Measurements from ENCODE around the gene C9orf152. TPM values are rescaled to one million over a fixed set of nuclear protein-coding genes. Genes with fewer than 3 reads are reported as not detected.
A peak's percentile ranks its signal among the peaks of the same experiment; 100 is the strongest.

C9orf152 gene
- total and polyA plus RNA-seq, 2 of the 13 experiments (the other 11 are each of a cell fraction or from before 2014, with no cell fraction given), result 0.24 to 0.48 TPM

DNA sequence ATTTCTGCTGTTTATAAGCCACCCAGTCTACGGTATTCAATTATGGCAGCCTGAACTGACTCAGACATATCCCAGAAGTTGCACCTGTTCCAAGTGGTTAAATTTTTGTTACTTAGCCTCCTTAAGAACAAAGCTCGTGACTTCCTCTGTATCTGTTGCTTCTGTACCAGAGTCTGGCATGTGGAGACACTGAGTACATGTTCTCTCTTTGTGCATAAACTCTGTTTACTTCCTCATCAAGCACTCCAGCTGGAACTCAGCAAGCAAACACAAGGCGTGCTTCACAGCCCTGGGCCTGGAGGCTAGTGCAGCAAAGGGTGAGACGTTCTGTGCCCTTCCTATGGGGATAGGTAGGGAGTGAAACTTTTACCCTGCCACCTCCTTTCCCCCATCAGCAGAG is 19.0 kb downstream of the C9orf152 start (continued):
- no peak for TF ChIP-seq NFKB2 (CRISPR knock-in tag; IDR thresholded peaks at IDR 0.05; ENCODE audit: borderline replicate concordance)
- TF ChIP-seq SMC3 (IDR thresholded peaks at IDR 0.05; ENCODE audit: low read length), result no peak
- no peak for TF ChIP-seq ZMYM2 (CRISPR knock-in tag; IDR thresholded peaks at IDR 0.05)
- no peak for TF ChIP-seq MAZ (IDR thresholded peaks at IDR 0.05; ENCODE audit: borderline replicate concordance, low read depth, low read length)
- TF ChIP-seq MAZ (CRISPR knock-in tag; IDR thresholded peaks at IDR 0.05; ENCODE audit: low read depth), result no peak
- no peak for TF ChIP-seq ZNF101 (CRISPR knock-in tag; IDR thresholded peaks at IDR 0.05; ENCODE audit: borderline replicate concordance, low read depth)
- TF ChIP-seq ZSCAN20 (CRISPR knock-in tag; IDR thresholded peaks at IDR 0.05; ENCODE audit: borderline replicate concordance), result no peak
- TF ChIP-seq LCORL (IDR thresholded peaks at IDR 0.05), result no peak
- no peak for TF ChIP-seq LCORL (CRISPR knock-in tag; IDR thresholded peaks at IDR 0.05)
- TF ChIP-seq, protein P1, sequence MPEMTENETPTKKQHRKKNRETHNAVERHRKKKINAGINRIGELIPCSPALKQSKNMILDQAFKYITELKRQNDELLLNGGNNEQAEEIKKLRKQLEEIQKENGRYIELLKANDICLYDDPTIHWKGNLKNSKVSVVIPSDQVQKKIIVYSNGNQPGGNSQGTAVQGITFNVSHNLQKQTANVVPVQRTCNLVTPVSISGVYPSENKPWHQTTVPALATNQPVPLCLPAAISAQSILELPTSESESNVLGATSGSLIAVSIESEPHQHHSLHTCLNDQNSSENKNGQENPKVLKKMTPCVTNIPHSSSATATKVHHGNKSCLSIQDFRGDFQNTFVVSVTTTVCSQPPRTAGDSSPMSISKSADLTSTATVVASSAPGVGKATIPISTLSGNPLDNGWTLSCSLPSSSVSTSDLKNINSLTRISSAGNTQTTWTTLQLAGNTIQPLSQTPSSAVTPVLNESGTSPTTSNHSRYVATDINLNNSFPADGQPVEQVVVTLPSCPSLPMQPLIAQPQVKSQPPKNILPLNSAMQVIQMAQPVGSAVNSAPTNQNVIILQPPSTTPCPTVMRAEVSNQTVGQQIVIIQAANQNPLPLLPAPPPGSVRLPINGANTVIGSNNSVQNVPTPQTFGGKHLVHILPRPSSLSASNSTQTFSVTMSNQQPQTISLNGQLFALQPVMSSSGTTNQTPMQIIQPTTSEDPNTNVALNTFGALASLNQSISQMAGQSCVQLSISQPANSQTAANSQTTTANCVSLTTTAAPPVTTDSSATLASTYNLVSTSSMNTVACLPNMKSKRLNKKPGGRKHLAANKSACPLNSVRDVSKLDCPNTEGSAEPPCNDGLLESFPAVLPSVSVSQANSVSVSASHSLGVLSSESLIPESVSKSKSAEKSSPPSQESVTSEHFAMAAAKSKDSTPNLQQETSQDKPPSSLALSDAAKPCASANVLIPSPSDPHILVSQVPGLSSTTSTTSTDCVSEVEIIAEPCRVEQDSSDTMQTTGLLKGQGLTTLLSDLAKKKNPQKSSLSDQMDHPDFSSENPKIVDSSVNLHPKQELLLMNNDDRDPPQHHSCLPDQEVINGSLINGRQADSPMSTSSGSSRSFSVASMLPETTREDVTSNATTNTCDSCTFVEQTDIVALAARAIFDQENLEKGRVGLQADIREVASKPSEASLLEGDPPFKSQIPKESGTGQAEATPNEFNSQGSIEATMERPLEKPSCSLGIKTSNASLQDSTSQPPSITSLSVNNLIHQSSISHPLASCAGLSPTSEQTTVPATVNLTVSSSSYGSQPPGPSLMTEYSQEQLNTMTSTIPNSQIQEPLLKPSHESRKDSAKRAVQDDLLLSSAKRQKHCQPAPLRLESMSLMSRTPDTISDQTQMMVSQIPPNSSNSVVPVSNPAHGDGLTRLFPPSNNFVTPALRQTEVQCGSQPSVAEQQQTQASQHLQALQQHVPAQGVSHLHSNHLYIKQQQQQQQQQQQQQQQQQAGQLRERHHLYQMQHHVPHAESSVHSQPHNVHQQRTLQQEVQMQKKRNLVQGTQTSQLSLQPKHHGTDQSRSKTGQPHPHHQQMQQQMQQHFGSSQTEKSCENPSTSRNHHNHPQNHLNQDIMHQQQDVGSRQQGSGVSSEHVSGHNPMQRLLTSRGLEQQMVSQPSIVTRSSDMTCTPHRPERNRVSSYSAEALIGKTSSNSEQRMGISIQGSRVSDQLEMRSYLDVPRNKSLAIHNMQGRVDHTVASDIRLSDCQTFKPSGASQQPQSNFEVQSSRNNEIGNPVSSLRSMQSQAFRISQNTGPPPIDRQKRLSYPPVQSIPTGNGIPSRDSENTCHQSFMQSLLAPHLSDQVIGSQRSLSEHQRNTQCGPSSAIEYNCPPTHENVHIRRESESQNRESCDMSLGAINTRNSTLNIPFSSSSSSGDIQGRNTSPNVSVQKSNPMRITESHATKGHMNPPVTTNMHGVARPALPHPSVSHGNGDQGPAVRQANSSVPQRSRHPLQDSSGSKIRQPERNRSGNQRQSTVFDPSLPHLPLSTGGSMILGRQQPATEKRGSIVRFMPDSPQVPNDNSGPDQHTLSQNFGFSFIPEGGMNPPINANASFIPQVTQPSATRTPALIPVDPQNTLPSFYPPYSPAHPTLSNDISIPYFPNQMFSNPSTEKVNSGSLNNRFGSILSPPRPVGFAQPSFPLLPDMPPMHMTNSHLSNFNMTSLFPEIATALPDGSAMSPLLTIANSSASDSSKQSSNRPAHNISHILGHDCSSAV (CRISPR knock-in tag; IDR thresholded peaks at IDR 0.05; ENCODE audit: borderline replicate concordance), result no peak
- TF ChIP-seq ZNF207 (IDR thresholded peaks at IDR 0.05; ENCODE audit: borderline replicate concordance), result no peak
- TF ChIP-seq ZIK1 (CRISPR knock-in tag; IDR thresholded peaks at IDR 0.05; ENCODE audit: borderline replicate concordance, low read depth), result no peak
- no peak for TF ChIP-seq HES4 (CRISPR knock-in tag; IDR thresholded peaks at IDR 0.05; ENCODE audit: borderline replicate concordance)
- TF ChIP-seq ELF4 (CRISPR knock-in tag; IDR thresholded peaks at IDR 0.05; ENCODE audit: borderline replicate concordance), result no peak
- no peak for TF ChIP-seq HCFC1 (IDR thresholded peaks at IDR 0.05; ENCODE audit: low read depth, low read length)
- TF ChIP-seq FOSL2 (CRISPR knock-in tag; IDR thresholded peaks at IDR 0.05), result 0 out of 2 replicates have a peak, but pooled peaks have one; percentile 18
- TF ChIP-seq, protein P2, sequence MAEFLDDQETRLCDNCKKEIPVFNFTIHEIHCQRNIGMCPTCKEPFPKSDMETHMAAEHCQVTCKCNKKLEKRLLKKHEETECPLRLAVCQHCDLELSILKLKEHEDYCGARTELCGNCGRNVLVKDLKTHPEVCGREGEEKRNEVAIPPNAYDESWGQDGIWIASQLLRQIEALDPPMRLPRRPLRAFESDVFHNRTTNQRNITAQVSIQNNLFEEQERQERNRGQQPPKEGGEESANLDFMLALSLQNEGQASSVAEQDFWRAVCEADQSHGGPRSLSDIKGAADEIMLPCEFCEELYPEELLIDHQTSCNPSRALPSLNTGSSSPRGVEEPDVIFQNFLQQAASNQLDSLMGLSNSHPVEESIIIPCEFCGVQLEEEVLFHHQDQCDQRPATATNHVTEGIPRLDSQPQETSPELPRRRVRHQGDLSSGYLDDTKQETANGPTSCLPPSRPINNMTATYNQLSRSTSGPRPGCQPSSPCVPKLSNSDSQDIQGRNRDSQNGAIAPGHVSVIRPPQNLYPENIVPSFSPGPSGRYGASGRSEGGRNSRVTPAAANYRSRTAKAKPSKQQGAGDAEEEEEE (CRISPR knock-in tag; IDR thresholded peaks at IDR 0.05; ENCODE audit: borderline replicate concordance), result no peak
- TF ChIP-seq ERF (CRISPR knock-in tag; IDR thresholded peaks at IDR 0.05), result peak; percentile 66; the same call in 1 of the 2 replicates
- no peak for TF ChIP-seq SMARCC2 (IDR thresholded peaks at IDR 0.05)

Measured in HepG2 (cell line).